H7 (cell line): ENCODE measurements around the gene NOP14. TPM values are rescaled to one million over a fixed set of nuclear protein-coding genes. Genes with fewer than 3 reads are reported as not detected.
"Not testable (repeated sequence)": the region's sequence is repeated elsewhere in the genome, so short reads cannot be mapped to it uniquely, and the experiment has no call there.

Source experiments
- DNase-seq: peaks from one replicate; pipeline ENCODE4 v3.0.0; 2012
- H3K27me3 ChIP-seq: 2 replicates; pipeline ENCODE4 v1.6.0; 2011; ENCODE audit warnings: mild to moderate bottlenecking, low read length; ENCODE audit not compliant: control insufficient read depth, insufficient read depth
- H3K36me3 ChIP-seq: replicated peaks from 2 replicates; pipeline ENCODE4 v1.5.1; 2011; ENCODE audit warnings: low read length; ENCODE audit not compliant: control insufficient read depth, insufficient read depth
- H3K4me3 ChIP-seq: 2 replicates; pipeline ENCODE4 v1.5.1; 2011; ENCODE audit warnings: low read depth, mild to moderate bottlenecking, control low read depth, low read length, moderate library complexity; ENCODE audit not compliant: insufficient read depth
- total RNA-seq: library from RNA; depleted of rRNA; stranded (reverse); fragments of >200 nt; shearing (Covaris generic); gene quantifications from 2 replicates; pipeline ENCODE4 v1.2.3, GENCODE V29; 2014

Gene NOP14
- total RNA-seq, 1 experiment from 2014 or later: 17.3 TPM

DNA sequence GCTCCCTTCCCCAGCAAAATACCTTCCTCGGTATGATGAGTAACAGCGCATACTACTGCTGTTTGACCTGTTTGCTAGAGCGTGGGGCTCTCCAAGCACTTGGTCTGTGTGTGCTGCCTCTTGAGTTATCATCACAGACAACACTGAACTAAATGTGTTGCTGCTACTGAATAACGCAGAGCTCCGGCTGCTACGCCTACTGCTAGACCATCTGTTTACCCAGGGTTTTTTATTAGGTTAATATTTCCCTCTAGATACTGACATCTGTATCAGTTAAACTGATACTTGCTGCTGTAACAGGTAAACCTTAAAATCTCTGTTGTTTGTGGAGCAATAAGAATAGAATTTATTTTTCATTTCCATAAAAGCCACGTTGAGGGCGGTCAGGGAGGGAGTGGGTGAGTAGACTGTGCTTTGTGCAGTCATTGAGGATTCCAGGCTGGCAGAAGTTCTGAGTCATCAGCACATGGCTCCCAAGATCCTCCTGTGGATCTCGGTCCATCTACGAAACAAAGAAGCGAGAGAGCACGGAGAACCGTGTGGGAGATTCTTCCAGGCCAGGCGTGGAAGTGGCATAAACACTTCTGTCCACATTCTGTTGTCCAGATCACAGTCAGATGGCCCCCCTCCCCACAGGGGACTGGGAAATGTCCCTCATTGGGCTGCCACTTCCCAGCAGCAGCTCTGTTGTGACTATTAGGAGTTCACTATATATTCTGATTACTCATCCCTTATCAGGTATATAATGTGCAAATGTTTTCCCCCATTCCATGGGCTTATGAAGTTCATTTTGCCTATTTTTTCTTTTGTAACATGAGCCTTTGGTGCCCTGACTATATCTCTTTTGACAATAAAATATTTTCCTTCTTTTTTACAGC is 14.2 kb upstream of the NOP14 start:
- H3K36me3 ChIP-seq: no peaks in the 10 kb centered on the region
- DNase-seq: no peak
- H3K27me3 ChIP-seq: no peaks in the 10 kb centered on the region
- H3K4me3 ChIP-seq: no peak overlapping the region

DNA sequence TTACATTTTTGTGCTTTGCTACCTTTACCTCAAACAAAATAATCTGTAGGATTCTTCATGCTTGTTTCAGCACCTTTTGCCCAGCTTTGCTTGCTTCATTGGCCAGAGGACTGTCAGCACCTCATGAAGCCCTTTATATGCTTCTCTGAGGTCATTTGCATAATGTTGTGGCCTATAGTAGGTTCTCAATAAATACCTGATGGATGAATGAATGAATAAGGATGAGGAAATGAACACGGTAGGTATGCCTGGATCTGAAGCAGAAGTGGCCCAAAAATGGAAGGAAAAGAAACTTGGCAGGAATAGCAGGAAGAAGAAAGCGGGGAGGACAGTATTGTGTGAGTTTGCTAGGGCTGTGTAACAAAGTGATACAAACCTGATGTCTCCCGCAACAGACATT is 8.1 kb upstream of the NOP14 start:
- no peak for DNase-seq
- no peaks in the 10 kb centered on the region for H3K27me3 ChIP-seq
- no peaks in the 10 kb centered on the region for H3K36me3 ChIP-seq
- H3K4me3 ChIP-seq: no peak overlapping the region

DNA sequence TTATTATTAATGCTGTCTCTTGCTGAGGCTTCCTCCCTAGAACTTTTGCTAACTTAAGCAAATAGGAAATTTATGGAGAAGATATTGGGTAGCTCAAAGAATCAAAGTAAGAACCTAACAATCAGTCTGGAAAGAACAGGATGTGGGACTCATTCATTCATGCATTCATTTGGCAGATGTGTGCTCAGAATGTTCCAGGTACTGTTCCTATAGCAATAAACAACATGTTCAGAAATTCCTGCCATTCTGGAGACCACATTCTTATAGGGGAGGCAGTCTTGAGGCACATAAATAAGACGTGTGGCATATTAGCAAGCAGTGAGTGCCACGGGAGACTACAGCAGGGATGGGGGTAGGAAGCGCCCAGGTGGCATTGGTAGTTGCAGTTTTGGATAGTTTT is 5.2 kb upstream of the NOP14 start:
- Histone ChIP-seq H3K27me3 (peaks cover 7% of the 10 kb centered on the region), H3K36me3 (no peaks in the 10 kb centered on the region), H3K4me3 (no peak overlapping the region)
- DNase-seq: no peak

DNA sequence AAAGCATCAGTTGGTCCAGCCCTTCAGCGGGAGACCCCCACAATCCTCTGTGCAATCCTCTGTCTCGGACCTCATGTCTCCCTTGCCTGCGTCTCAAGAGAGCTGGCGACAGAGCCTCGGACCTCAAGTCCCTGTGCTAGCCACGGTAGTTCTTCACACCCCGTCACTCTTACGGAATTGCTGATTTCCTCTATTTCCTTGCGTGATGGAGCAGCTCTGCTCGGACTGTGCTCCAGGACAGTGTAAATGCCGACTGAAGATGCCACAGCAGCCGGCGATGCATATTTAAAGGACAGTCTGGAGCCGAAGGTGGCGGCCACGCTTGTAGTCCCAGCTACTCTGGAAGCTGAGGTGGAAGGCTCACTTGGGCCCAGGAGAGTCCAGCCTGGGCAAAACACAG is 2.1 kb upstream of the NOP14 start:
- Histone ChIP-seq H3K36me3 (no peaks in the 10 kb centered on the region), H3K4me3 (no peak overlapping the region), H3K27me3 (peaks cover 7% of the 10 kb centered on the region)
- DNase-seq: no peak

DNA sequence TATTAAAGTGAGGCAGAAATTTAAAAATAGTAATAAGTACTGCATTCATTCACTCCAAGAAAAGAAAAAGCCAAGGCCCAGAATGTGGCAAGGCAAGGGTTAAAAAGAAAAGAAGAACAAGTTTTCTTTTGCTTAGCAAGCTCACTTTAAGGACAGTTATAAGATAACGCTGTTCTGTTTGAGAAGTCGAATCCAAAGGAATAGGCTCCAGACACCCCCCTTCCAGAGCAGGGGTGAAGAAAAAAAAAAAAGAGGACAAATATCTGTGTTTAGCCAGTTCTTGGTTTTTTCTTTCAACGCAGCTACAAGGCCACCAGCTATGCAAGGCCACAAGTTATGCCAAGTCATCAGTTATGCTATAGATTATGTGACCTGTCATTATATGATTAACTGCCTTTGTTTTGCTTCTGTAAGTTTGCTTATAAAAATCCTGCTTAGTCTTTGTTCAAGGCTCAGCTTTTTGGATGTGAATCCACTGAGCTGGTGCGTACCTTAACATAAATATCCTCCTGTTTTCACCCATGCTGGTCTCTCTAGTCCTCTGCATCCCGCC is 1.6 kb upstream of the NOP14 start:
- Histone ChIP-seq H3K4me3 (no peak overlapping the region), H3K36me3 (no peaks in the 10 kb centered on the region), H3K27me3 (peaks cover 7% of the 10 kb centered on the region)
- no peak for DNase-seq

DNA sequence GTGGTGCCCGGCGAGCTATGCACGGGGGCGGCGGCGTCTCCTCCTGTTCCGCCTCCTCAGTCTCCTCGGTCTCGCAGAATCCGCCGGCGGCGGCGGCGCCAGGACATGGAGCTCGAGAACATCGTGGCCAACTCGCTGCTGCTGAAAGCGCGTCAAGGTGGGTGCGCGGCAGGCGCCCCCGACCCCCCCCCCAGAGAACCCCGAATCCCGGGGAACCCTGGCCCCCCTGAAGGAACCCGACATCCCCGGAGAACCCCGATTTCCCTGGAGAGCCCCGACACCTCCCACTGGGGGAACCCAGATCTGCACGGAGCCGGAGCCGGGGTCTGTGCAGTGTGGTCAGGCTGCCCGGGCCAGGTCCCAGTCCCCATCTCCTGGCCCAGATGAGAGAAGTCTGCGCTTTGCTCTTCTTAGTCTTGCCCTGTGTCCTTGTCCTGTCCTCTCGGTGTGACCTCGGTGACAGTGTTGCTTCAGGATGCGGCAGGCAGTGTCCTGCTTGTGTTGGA is 813 bp upstream of the NOP14 start:
- Histone ChIP-seq H3K36me3 (no peaks in the 10 kb centered on the region), H3K4me3 (peak overlapping the region; percentile 74), H3K27me3 (peaks cover 7% of the 10 kb centered on the region)
- peak; percentile 59 for DNase-seq

DNA sequence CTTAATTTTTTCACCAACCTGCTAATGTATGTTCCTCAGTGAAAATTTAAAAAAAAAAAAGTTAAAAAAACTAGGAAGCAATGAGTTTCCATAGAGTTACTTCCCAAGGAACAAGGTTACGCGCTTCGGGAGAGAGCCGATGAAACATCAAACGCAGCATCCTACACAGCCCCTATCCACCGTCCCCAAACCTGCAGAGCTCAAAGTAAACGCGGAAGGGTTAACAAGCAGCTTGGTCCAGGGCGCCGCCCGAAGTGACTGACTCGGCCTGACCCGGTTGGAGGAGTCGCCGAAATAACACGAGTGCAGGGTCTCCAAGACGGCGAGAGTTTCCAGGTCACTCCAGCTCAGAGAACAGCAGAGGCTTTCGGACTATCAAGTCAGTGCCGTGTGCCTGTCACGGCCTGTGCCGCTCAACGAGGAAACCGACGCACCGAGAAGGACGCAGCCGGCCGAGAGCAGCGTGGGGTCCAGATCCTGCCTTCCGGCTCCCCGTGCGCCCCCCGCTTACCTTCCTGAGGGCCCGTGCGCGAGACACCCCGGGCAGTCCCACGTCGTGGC is 512 bp downstream of the NOP14 start:
- peaks cover 2% of the 10 kb centered on the region; the same call in 1 of the 2 replicates for H3K36me3 ChIP-seq
- peak; percentile 72 for DNase-seq
- peaks cover 7% of the 10 kb centered on the region for H3K27me3 ChIP-seq
- H3K4me3 ChIP-seq: peak overlapping the region; percentile 75

DNA sequence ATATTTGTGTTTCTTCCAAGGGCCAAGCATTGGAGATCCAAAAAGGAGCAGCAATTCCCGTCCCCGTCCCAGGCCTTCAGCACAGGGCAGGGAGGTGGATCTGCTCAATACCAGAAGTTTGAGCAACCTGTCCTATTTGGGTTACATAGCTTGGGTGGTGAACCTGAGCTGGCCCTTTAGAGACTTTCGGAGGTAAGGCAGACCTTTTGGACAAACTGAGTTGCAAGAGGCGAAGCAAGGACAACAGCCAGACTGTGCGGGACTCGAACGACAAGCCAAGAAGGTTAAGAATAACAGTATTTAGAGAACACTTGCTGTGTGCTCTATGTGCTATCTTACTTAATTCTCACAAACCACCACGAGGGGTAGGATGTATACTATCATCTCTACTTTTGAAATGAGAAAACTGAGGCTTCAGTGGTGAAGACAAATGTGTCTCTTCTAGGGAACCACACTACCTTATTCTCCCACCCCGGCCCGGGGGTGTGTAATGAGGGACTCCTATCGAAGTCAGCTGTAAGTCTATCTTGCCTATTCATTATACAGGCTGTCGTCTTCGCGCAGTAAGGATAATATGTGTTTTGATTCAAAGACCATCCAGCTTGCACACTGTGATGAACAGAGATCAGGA is 1.3 kb downstream of the NOP14 start:
- H3K4me3 ChIP-seq: peak overlapping the region; percentile 75
- H3K36me3 ChIP-seq: peaks cover 5% of the 10 kb centered on the region
- peaks cover 7% of the 10 kb centered on the region for H3K27me3 ChIP-seq
- peak; percentile 21 for DNase-seq

DNA sequence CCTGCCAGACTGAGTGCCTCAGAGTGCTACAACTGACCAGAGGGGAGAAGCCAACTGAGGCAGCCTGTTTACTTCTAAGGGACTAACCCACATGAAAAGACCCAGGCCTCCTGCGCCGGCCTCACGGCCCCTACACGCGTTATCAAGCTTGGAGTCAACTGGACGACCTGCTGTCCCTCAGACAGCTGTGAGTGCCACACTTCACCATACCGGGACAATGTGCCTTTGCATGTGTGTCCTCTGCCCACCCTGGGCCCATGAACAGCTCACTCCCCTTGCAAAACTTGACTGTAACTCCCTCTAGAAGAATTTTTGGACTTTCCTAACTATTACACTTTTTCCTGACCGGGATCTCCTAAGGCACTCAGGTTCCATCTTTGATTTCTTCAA is 1.8 kb downstream of the NOP14 start:
- Histone ChIP-seq H3K36me3 (peaks cover 6% of the 10 kb centered on the region), H3K27me3 (peaks cover 7% of the 10 kb centered on the region), H3K4me3 (no peak overlapping the region)
- no peak for DNase-seq

DNA sequence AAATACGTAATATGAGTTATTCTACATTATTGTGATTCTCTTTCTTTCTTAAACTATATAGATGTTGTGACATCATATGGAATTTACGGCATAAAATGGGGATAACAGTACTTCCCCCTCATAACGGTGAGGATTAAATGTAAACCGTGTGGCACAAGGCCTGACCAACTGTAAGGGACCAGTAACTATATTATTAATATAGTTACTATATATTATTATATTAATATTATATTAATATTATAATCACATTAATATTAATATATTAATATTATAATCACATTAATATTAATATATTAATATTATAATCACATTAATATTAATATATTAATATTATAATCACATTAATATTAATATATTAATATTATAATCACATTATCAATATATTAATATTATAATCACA is 2.8 kb downstream of the NOP14 start:
- not testable (repeated sequence) for H3K27me3 ChIP-seq, DNase-seq, H3K4me3 ChIP-seq
- H3K36me3 ChIP-seq: peaks cover 15% of the 10 kb centered on the region

DNA sequence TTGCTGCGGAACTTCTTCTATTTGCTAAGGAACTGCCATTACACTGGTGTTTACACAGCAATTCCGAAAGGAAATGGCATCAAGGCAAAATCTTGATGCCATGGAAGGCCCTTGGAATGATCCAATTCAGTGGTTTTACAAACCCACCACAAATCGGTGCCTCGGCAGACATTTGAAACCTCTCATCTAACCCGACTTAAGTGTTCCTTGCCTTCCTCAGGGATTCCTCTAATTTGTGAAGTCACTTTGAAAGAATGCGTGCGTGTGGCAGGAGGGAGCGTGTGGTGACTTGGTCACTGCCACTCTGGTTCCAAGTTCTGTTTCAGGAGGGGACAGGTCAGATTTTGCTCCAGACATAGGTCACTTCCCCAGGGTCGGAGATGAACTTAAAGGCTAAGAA is 4.8 kb downstream of the NOP14 start:
- no peak for DNase-seq
- Histone ChIP-seq H3K4me3 (no peak overlapping the region), H3K27me3 (no peaks in the 10 kb centered on the region), H3K36me3 (peaks cover 23% of the 10 kb centered on the region)

DNA sequence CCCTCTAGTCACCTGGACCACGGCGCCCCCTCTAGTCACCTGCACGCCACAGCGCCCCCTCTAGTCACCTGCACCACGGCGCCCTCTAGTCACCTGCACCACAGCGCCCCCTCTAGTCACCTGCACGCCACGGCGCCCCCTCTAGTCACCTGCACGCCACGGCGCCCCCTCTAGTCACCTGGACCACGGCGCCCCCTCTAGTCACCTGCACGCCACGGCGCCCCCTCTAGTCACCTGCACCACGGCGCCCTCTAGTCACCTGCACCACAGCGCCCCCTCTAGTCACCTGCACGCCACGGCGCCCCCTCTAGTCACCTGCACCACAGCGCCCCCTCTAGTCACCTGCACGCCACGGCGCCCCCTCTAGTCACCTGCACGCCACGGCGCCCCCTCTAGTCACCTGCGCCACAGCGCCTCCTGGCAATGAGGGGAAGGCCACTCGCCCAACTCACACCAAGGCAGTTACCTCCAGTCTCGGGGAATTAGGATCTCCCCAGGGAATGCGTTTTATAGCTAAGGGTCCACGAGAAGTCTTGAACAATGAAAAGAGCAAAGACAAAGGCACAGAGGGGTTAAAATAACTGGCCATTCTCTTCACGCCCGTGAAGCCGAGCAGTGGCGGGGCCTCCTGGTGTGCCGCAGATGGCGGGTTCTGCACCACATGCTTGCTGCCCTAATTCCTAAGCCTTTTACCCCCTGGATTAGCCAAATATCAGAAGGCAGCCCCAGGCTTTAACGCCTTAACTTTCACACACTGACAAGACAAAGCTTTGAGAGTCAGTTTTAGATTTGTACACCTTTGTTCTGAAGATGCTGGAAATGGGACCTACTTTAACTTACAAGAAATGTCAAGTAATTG is 7.8 kb downstream of the NOP14 start:
- H3K27me3 ChIP-seq, H3K4me3 ChIP-seq, DNase-seq: not testable (repeated sequence)
- peaks cover 39% of the 10 kb centered on the region for H3K36me3 ChIP-seq

DNA sequence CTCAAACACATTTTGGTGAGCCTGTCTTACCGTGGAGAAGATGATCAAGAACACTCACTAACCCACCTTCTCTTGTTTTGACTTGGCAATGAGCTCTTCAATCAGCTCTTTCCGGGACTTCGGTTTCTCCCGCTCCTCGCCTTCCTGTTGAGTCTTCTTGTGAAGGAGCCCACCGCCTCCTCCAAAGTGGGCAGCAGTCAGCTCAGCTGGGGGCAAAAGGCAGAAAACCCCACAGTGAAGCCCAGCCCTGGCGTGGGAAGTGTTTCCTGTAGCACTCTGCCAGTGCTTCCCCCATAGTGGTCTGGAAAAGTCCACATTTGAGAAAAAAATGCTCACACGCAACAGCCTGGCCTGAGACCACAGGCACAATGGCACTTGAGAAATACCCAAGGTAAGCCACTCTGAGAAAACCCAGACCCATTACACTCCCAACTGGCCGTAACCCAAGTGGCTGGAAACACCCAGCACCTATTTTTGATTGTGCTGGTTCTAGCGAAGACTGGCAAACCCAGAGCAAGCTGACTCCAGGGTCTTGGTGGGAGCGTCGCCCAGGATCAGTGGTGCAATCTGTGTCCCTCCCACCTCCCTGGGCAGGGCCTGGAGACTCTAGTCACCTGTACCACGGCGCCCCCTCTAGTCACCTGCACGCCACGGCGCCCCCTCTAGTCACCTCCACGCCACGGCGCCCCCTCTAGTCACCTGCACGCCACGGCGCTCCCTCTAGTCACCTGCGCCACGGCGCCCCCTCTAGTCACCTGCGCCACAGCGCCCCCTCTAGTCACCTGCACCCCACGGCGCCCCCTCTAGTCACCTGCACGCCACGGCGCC is 8.6 kb downstream of the NOP14 start:
- H3K27me3 ChIP-seq: no peaks in the 10 kb centered on the region
- H3K36me3 ChIP-seq: peaks cover 48% of the 10 kb centered on the region
- H3K4me3 ChIP-seq: no peak overlapping the region
- DNase-seq: peak; percentile 75
